GM06990 (cell line): ENCODE measurements around the gene AMHR2.

Experiments used
- DNase-seq: peaks from one replicate; pipeline ENCODE4 v3.0.0-alpha.2; 2011; ENCODE audit not compliant: insufficient read length; ENCODE audit errors: extremely low read depth
- H3K27me3 ChIP-seq: replicated peaks from 2 replicates; pipeline ENCODE4 v1.6.0; 2011; ENCODE audit warnings: low read length; ENCODE audit not compliant: control insufficient read depth, insufficient read depth
- H3K36me3 ChIP-seq: 2 replicates; pipeline ENCODE4 v1.5.1; 2011; ENCODE audit warnings: low read length; ENCODE audit not compliant: control insufficient read depth, insufficient read depth
- H3K4me3 ChIP-seq: replicated peaks from 2 replicates; pipeline ENCODE4 v1.5.1; 2011; ENCODE audit warnings: low read depth, mild to moderate bottlenecking, control low read depth, low read length
- TF ChIP-seq, protein P1 (sequence below): IDR thresholded peaks from 2 replicates; pipeline ENCODE4 v1.5.1; 2011; ENCODE audit warnings: low read length, control low read depth, mild to moderate bottlenecking, inconsistent platforms; ENCODE audit not compliant: insufficient read depth, poor library complexity, severe bottlenecking

Gene AMHR2

DNA sequence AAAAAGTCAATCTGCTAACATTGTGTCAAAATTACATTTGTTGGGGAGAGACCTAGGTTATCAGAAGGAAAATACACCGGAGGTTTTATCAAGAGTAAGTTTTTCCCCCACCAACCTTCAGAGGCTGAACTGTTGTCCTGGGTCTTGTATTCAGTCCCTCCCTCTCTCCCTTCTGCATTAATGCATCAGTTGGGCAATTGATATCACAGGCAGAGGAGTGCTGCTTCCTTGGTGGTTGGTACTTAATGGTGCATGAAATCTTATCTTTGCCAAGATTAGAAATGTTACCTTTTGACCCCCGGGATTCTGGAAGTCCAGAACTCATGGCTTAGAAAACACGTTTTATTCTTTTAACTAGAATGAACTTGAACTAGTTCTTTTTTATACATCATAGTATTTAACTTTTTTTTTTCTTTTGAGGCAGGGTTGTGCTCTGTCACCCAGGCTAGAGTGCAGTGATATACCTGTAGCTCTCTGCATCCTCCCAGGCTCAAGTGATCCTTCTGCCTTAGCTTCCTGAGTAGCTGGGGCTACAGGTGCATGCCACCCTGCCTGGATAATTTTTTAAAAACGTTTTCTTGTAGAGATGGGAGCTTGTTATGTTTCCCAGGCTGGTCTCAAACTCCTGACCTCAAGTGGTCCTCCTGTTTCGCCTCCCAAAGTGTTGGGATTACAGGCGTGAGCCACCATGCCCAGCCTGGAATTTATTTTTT lies 33.2 kb downstream of the AMHR2 start:
- no peaks in the 10 kb centered on the region for H3K27me3 ChIP-seq
- TF ChIP-seq, protein P1, sequence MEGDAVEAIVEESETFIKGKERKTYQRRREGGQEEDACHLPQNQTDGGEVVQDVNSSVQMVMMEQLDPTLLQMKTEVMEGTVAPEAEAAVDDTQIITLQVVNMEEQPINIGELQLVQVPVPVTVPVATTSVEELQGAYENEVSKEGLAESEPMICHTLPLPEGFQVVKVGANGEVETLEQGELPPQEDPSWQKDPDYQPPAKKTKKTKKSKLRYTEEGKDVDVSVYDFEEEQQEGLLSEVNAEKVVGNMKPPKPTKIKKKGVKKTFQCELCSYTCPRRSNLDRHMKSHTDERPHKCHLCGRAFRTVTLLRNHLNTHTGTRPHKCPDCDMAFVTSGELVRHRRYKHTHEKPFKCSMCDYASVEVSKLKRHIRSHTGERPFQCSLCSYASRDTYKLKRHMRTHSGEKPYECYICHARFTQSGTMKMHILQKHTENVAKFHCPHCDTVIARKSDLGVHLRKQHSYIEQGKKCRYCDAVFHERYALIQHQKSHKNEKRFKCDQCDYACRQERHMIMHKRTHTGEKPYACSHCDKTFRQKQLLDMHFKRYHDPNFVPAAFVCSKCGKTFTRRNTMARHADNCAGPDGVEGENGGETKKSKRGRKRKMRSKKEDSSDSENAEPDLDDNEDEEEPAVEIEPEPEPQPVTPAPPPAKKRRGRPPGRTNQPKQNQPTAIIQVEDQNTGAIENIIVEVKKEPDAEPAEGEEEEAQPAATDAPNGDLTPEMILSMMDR = no peak
- no peak overlapping the region for H3K4me3 ChIP-seq
- H3K36me3 ChIP-seq = peaks cover 43% of the 10 kb centered on the region
- DNase-seq = no peak

DNA sequence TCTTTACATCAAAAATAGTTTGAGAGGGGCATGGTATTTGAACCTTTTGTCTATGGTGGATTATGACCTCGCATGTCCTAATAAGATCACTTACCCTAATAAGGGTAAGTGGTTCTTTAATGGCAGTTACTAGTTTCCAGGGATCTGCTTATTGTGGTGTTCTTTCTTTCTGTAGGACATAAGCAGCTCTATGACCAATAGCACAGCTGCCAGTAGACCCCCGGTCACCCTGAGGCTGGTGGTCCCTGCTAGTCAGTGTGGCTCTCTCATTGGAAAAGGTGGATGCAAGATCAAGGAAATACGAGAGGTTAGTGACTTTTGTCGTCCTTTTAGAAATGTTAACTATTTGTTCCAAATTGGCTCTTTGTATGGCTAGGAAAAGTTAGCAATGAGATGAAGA lies 35.4 kb downstream of the AMHR2 start:
- no peak overlapping the region for H3K4me3 ChIP-seq
- peaks cover 54% of the 10 kb centered on the region for H3K36me3 ChIP-seq
- no peak for DNase-seq
- TF ChIP-seq, protein P1 = no peak
- H3K27me3 ChIP-seq = no peaks in the 10 kb centered on the region

DNA sequence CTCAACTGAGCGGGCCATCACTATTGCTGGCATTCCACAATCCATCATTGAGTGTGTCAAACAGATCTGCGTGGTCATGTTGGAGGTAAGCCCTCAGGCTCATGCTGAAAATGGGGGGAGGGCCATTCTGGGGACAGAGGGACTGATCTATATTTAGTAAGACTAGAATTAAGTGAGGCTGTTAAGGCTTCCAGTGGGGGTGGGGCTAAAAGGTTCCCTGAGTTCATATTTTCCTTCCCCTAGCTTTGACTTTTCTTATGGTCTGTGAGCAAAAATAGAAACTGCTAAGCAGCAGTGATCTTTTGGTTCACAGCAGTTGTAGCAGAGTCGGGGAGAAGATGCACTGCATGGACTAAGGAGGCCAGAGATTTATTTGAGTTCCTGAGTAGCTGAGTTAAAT lies 37.4 kb downstream of the AMHR2 start:
- Histone ChIP-seq H3K4me3 (no peak overlapping the region), H3K36me3 (peaks cover 56% of the 10 kb centered on the region), H3K27me3 (no peaks in the 10 kb centered on the region)
- TF ChIP-seq, protein P1 = no peak
- no peak for DNase-seq

DNA sequence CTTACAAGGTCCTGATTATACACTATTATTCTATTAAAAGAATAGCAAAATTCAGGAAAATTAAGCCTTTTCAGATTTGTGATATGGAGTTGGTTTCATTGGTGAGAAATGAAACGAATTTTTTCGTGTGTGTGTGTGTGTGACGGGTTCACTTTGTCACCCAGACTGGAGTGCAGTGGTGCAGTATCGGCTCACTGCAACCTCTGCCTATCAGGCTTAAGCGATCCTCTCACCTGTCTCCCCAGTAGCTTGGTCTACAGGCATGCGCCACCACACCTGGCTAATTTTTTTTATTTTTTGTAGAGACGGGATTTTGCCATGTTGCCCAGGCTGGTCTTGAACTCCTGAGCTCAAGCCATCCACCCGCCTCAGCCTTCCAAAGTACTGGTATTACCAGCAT lies 37.9 kb downstream of the AMHR2 start:
- DNase-seq = no peak
- H3K4me3 ChIP-seq = no peak overlapping the region
- TF ChIP-seq, protein P1 = no peak
- H3K27me3 ChIP-seq = no peaks in the 10 kb centered on the region
- H3K36me3 ChIP-seq = peaks cover 56% of the 10 kb centered on the region

DNA sequence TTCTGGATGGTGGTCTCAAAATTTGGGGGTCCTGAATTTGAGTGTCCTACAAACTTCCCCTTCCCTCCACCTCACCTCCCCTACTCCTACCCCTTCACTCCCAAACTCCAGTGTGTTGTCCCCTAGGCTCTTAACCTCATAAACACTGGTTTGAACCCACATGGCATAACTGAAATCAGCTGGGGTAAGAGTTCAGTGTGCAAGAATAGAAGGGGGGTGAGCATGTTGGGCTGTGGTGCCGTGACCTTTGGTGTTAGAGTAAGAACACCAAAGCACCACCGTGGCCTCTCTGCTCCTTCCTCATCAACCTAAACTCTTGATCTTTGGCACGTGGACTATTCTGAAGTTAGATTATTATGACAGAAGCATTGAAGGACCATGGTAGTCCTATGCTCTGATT lies 39.3 kb downstream of the AMHR2 start:
- TF ChIP-seq, protein P1 = no peak
- DNase-seq = no peak
- Histone ChIP-seq H3K36me3 (peaks cover 61% of the 10 kb centered on the region), H3K27me3 (no peaks in the 10 kb centered on the region), H3K4me3 (no peak overlapping the region)
